Adrenal gland (tissue), 12 donors: ENCODE measurements around the gene MPIG6B. TPM values are rescaled to one million over a fixed set of nuclear protein-coding genes. Genes with fewer than 3 reads are reported as not detected.

ENCODE experiments used
- DNase-seq, 7 donors: peaks; one replicate each; pipeline ENCODE4 v3.0.0-alpha.2; 2019 to 2020
- H3K27ac ChIP-seq, 5 donors: fragments of 200-600 bp; sonication (generic) in 4 of 5; 1 replicate in 3 of 5; 2 replicates in 2 of 5; pipeline versions ENCODE4 v1.5.1 to v1.8.0; 2016 to 2020; ENCODE audit warnings: mild to moderate bottlenecking in 1 of 5
- H3K27me3 ChIP-seq: fragments of 200-600 bp; 2 replicates; pipeline ENCODE4 v1.8.0; 2021
- H3K36me3 ChIP-seq, 2 donors: fragments of 200-600 bp; replicated peaks in 1 of 2; 1 replicate in 1 of 2; 2 replicates in 1 of 2; pipeline versions ENCODE4 v1.5.1 to v1.8.0; 2018 to 2022
- H3K4me1 ChIP-seq, 2 donors: fragments of 200-600 bp; replicated peaks in 1 of 2; 1 replicate in 1 of 2; 2 replicates in 1 of 2; pipeline versions ENCODE4 v1.5.1 to v1.8.0; 2018 to 2021
- H3K4me3 ChIP-seq, 4 donors: fragments of 200-600 bp; sonication (generic) in 3 of 4; one replicate each; pipeline ENCODE4 v1.5.1; 2016 to 2018
- H3K9me3 ChIP-seq, 3 donors: fragments of 200-600 bp; sonication (generic) in 1 of 3; replicated peaks in 1 of 3; 1 replicate in 2 of 3; 2 replicates in 1 of 3; pipeline versions ENCODE4 v1.5.1 to v1.8.0; 2016 to 2021
- POLR2A ChIP-seq, 2 donors: fragments of 450-650 bp; IDR thresholded peaks; one replicate each; pipeline ENCODE4 v1.6.1; 2017; ENCODE audit warnings: antibody characterized with exemption in 2 of 2, mild to moderate bottlenecking in 2 of 2, moderate library complexity in 1 of 2
- WGBS, 4 donors: extraction: QIAGEN DNeasy Blood & Tissue Kit in 2 of 4; methylation state at CpG; one replicate each; pipeline versions ENCODE4 v1.1.5 to v1.1.7; 2013 to 2017; 5-methylcytosine and 5-hydroxymethylcytosine counted together
- intact Hi-C, 2 donors: fragments of 100-400 bp; cut with DNase I; formaldehyde crosslinking; loops; one replicate each; pipeline versions ENCODE4 v1.14.1 to v1.15.0; 2022 to 2023
- polyA plus RNA-seq, 3 donors: library from polyadenylated mRNA; stranded (reverse); fragments of 200-250 nt in 2 of 3; fragments of 350-450 nt in 1 of 3; fragmentation: Illumina TruSeq in 1 of 3; extraction: RNeasy Lipid Tissue Mini Kit (QIAGEN cat#74804) in 1 of 3; gene quantifications; one replicate each; pipeline ENCODE4 v1.2.3, GENCODE V29; 2013 to 2014
- total RNA-seq, 9 donors: library from RNA; depleted of rRNA in 4 of 9; stranded (reverse); fragments of >200 nt in 4 of 9; fragments of 120-200 nt in 1 of 9; fragmentation: NEBNext Ultra II Directional in 1 of 9; extraction: Animal tissue kit (Norgen Biotek cat#: 25700) in 1 of 9; gene quantifications; one replicate each; pipeline versions ENCODE4 v1.1.0 to v1.2.4, GENCODE V29; 2013 to 2023
- TF ChIP-seq, protein P1 (sequence below), 6 experiments: fragments of 450-650 bp in 4 of 6; fragments of 200-600 bp in 2 of 6; sonication (generic) in 1 of 6; IDR thresholded peaks; 1 replicate in 5 of 6; 2 replicates in 1 of 6; pipeline versions ENCODE4 v1.5.1 to v1.8.0; 2016 to 2021; ENCODE audit warnings: antibody characterized with exemption in 6 of 6, mild to moderate bottlenecking in 2 of 6, moderate library complexity in 1 of 6
- donor health status: healthy with polysubstance abuse.
- donor health status: Bipolar disorder and iron deficiency.
- donor health status: DM: yes; HTN: yes; CAD: no.
- donor health status: DM: no; HTN: no; CAD: no.
- donor health status: DM: no; HTN: no; CAD: no.
- donor health status: DM: yes; HTN: yes; CAD: no.

The MPIG6B gene
- total and polyA plus RNA-seq, 12 donors: 0.07 to 0.65 (median 0.15) TPM; not detected in 8

- no peaks in the 10 kb centered on the region for H3K9me3 ChIP-seq
- no peak for TF ChIP-seq POLR2A (IDR thresholded peaks at IDR 0.05)
- TF ChIP-seq, protein P1, sequence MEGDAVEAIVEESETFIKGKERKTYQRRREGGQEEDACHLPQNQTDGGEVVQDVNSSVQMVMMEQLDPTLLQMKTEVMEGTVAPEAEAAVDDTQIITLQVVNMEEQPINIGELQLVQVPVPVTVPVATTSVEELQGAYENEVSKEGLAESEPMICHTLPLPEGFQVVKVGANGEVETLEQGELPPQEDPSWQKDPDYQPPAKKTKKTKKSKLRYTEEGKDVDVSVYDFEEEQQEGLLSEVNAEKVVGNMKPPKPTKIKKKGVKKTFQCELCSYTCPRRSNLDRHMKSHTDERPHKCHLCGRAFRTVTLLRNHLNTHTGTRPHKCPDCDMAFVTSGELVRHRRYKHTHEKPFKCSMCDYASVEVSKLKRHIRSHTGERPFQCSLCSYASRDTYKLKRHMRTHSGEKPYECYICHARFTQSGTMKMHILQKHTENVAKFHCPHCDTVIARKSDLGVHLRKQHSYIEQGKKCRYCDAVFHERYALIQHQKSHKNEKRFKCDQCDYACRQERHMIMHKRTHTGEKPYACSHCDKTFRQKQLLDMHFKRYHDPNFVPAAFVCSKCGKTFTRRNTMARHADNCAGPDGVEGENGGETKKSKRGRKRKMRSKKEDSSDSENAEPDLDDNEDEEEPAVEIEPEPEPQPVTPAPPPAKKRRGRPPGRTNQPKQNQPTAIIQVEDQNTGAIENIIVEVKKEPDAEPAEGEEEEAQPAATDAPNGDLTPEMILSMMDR (IDR thresholded peaks at IDR 0.05): no peak
- H3K36me3 ChIP-seq: peaks cover 0 to 27% of the 10 kb centered on the region in 2 donors
- WGBS, 4 donors: 28 to 31% (median 29%) methylated on average over 7 of the region's 7 CpGs
- H3K27ac ChIP-seq: peak overlapping the region in 4 of 5 donors; percentile 22 to 98 (median 93)
- peak overlapping the region in 3 of 4 donors; percentile 78 to 84 (median 82) for H3K4me3 ChIP-seq
- no peaks in the 10 kb centered on the region for H3K27me3 ChIP-seq
- peak in 2 of 7 donors; percentile 34 to 83 for DNase-seq
- H3K4me1 ChIP-seq: peaks cover 8 to 25% of the 10 kb centered on the region in 2 donors
- intact Hi-C loops: no loop called here
Observed at GRCh38 chr6:31701666-31702404, 21.3 kb upstream of the MPIG6B start.

- Histone ChIP-seq H3K4me3 (peak overlapping the region; percentile 58 to 84 (median 80)), H3K27me3 (no peaks in the 10 kb centered on the region), H3K36me3 (peaks cover 0 to 22% of the 10 kb centered on the region in 2 donors), H3K27ac (peak overlapping the region; percentile 90 to 99 (median 96)), H3K4me1 (peaks cover 8 to 25% of the 10 kb centered on the region in 2 donors), H3K9me3 (no peaks in the 10 kb centered on the region)
- no peak for TF ChIP-seq POLR2A (IDR thresholded peaks at IDR 0.05)
- no peak for DNase-seq
- intact Hi-C loops: no loop called here
- WGBS, 4 donors: 0 to 2% (median 1%) methylated on average over 10 of the region's 10 CpGs
Observed at GRCh38 chr6:31702405-31702818, 20.8 kb upstream of the MPIG6B start.

GRCh38 chr6:31702819-31703716 lies 20.1 kb upstream of the MPIG6B start, which contains the start of gene ABHD16A:
Gene ABHD16A, minus strand, starts transcription at chr6:31703324. Its CDS starts 43 bp downstream, at chr6:31703281.
- H3K27ac ChIP-seq: peak within 1 kb of the TSS; percentile 90 to 99 (median 96)
- peak; percentile 98 to 100 (median 99) for DNase-seq
- WGBS, 4 donors: 1% methylated on average over 42 to 54 of the region's 54 CpGs
- H3K9me3 ChIP-seq: no peaks in the 10 kb centered on the region
- intact Hi-C loops: no loop called here
- H3K4me1 ChIP-seq: peaks cover 8 to 25% of the 10 kb centered on the region in 2 donors
- TF ChIP-seq POLR2A (IDR thresholded peaks at IDR 0.05): peak; percentile 91
- TF ChIP-seq, protein P1 (IDR thresholded peaks at IDR 0.05): peak in 3 of 6 experiments; percentile 12 to 19 (median 18)
- H3K4me3 ChIP-seq: peak within 1 kb of the TSS; percentile 58 to 84 (median 80)
- no peaks in the 10 kb centered on the region for H3K27me3 ChIP-seq
- peaks cover 0 to 15% of the 10 kb centered on the region in 2 donors for H3K36me3 ChIP-seq

DNA sequence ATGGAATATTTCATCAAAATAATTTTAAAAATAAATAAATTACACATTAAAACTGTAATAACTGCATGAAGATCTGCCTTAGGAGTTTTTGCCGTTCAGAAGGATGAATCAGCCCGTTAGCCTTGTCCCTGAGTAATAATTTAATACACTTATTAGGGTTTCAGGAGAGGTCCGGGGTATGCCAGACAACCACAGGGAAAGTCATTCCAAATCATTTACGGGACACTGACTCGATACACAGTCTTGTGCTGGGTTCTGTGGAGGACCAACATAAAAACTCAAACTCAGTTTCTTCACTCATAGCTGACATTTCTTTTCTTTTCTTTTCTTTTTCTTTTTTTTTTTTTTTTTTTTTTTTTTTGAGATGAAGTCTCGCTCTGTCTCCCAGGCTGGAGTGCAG lies 17.2 kb upstream of the MPIG6B start:
- Histone ChIP-seq H3K27me3 (no peaks in the 10 kb centered on the region), H3K27ac (peak overlapping the region in 1 of 5 donors; percentile 14), H3K4me1 (peaks cover 8 to 20% of the 10 kb centered on the region in 2 donors), H3K4me3 (no peak overlapping the region), H3K36me3 (no peaks in the 10 kb centered on the region), H3K9me3 (no peaks in the 10 kb centered on the region)
- intact Hi-C loops: no loop called here
- DNase-seq: no peak
- TF ChIP-seq POLR2A (IDR thresholded peaks at IDR 0.05): no peak
- TF ChIP-seq, protein P1 (IDR thresholded peaks at IDR 0.05): no peak
- WGBS, 4 donors: 42 to 63% (median 49%) methylated on average over 5 to 6 of the region's 6 CpGs
